GM18909 (cell line): ENCODE data around the gene RNF11.
"Not testable (repeated sequence)": the region's sequence is repeated elsewhere in the genome, so short reads cannot be mapped to it uniquely, and the experiment has no call there.

Experiments used
- ATAC-seq: cut with Tn5 transposase; IDR thresholded peaks from one replicate; pipeline ENCODE4 v1.9.1; 2021; ENCODE audit warnings: mild to moderate bottlenecking; ENCODE audit not compliant: unreplicated experiment, poor library complexity

The RNF11 gene

DNA sequence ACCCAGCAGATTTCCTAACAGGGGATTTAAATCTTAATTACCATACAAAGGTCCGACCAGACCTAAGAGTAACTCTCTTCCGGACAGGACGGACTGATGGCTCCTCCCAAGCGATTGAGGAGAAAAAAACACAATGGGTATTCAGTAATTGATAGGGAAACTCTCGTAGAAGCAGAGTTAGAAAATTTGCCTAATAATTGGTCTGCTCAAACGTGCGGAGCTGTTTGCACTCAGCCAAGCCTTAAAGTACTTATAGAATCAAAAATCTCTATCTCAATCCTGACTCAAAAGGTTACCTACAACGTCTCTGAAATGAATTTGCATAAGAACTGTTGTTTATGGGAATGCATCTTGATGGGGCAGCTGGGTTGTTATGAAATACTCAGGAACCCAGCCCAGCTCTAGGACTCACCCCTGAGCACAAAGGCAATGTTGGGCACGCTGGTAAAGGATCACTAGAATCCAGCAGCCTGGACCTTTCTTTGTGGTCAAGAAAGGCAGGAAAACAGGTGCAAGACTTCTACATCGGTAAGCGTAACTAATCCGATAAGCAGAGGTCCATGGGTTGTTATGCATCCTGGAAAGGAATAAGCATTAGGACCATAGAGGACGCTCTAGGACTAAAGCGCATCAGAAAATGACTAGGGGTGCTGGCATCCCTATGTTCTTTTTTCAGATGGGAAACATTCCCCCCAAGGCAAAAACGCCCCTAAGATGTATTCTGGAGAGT is 8.7 kb upstream of the RNF11 start:
- not testable (repeated sequence) for ATAC-seq

DNA sequence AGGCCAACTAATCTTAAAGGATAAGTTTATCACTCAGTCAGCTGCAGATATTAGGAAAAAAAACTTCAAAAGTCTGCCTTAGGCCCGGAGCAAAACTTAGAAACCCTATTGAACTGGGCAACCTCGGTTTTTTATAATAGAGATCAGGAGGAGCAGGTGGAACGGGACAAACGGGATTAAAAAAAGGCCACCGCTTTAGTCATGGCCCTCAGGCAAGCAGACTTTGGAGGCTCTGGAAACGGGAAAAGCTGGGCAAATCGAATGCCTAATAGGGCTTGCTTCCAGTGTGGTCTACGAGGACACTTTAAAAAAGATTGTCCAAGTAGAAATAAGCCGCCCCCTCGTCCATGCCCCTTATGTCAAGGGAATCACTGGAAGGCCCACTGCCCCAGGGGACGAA is 7.6 kb upstream of the RNF11 start:
- not testable (repeated sequence) for ATAC-seq

DNA sequence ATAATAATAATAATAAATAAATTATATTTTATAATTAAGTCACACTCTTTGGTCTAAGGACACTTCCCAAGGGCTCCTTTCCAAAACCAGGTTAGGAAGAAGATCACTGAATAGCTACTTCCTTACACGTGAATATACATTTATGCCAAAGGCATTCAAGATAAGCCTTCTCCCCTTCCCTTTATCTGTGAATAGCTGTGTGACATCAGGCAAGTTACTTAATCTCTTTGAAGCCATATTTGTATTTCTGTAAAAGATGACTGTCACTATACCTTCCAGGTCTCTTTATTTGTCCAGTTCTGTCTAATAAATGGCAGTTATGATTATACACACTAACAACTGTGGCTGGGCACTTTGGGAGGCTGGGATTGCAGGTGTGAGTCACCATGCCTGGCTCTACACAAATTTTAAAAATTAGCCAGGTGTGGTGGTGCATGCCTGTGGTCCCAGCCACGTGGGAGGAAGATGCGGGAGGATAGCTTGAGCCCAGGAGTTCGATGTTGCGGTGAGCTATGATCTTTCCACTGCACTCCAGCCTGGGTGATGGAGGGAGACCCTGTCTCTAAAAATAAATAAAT is 5.5 kb upstream of the RNF11 start:
- ATAC-seq, result no peak

DNA sequence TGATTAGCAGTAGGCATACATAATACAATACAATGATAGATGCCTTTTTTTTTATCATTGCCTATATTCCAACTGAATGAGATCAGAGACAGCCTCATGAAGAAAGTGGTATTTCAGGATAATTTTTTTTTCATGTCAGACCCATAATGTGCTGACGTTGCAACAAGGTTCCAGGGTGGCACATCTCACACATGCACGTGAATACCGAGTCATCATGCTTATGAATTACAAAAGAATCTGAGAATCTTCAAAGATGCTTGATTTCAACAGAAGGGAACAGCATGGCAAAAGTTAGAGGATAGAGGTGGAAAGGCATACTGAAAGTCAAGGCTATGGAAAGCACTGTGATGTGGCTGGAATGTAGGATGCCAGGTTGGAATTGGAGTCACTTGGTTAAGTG is 5.0 kb upstream of the RNF11 start:
- ATAC-seq, result no peak

DNA sequence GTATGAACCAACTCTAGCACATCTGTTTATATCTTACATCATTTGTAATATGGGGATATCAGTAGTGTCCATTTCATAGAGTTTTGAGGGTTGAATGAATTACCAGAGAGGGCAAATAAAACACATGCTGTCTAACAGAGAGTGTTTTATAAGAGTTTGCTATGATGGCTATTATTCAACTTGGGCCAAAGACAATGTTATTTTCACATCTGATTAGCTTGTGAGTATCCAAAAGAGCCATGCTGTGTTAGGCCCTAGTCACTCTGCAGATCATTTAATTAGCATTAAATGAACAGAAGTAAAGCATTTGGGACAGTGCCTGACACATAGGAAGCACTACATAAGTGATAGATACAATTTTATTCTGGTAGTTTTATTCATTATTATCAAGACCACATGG is 4.2 kb upstream of the RNF11 start:
- ATAC-seq, result no peak

DNA sequence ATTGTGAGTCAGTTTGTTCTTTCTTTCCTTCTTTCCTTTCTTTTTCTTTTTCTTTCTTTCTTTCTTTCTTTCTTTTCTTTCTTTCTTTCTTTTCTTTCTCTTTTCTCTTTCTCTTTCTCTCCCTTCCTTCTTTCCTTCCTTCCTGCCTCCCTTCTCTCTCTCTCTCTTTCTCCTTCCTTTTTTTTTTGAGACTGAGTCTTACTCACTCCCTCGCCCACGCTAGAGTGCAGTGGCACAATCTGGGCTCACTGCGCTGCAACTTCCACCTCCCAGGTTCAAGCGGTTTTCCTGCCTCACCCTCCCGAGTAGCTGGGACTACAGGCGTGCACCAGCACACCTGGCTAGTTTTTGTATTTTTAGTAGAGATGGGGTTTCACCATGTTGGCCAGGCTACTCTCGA is 1.8 kb upstream of the RNF11 start:
- ATAC-seq, result not testable (repeated sequence)

DNA sequence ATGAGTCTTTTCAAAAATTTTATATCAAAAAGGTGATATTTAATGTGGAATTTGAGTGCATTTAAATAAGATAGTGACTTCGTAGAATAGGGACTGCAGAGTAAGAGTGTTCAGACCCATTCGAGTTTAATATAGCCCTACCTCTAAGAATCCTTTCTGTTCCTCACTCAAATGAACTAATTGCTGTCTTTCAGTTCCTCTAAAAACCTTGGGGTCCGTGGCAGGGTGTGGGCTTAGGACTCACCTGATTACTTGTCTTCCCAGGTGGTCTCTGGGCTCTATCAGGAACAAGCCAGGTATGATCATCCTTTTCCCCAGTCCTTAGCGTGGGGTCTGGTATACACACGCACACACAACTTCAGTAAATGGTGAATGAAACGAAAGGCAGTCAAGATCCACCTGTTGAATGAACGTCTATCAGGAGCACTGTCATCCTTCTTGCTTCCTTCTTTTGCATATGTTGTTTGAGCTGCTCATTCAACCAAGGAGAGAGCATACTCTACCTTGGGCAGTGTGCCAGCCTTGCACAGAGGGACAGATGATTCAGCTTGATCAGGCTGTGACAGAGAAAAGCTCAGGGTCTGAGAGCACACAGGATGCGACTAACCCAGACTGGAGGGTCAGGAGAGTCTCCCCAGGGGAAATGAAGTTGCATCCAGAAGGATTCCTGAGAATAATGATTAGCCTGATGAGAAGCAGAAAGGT is 1.2 kb upstream of the RNF11 start:
- ATAC-seq, result peak; percentile 66

DNA sequence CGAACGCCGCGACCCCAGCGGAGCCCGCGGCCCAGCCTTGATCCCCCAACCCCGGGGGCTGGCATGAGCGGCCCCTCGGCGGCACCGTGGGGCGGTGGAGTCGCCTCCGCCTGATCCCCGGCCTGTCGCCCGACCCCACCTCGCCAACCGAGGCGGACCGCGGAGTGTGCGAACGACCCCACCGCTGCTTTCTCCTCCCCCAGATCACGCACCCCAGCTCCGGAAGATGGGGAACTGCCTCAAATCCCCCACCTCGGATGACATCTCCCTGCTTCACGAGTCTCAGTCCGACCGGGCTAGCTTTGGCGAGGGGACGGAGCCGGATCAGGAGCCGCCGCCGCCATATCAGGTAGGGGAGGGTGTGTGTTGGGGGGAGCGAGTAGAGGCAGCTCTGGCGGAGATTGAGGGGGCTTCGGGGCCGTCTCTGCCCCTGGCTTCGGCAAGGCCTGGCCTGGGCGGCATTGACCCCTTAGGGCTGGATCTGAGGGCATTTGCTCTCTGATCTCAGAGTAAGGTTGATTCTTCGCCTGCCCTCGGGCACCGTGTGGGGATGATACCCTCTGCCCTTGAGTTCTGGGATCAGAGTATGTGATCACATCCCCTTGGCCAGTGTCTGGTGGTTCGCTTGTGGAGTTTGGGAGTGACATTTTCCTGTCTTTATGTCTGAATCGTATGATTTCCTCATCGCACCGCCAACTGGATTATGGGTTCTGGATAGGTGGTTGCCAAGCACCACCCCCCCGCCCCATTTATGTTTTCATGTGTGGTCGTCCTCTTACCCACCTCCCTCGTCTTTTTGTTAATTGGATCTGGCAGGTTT is 668 bp downstream of the RNF11 start:
- ATAC-seq, result peak; percentile 15

DNA sequence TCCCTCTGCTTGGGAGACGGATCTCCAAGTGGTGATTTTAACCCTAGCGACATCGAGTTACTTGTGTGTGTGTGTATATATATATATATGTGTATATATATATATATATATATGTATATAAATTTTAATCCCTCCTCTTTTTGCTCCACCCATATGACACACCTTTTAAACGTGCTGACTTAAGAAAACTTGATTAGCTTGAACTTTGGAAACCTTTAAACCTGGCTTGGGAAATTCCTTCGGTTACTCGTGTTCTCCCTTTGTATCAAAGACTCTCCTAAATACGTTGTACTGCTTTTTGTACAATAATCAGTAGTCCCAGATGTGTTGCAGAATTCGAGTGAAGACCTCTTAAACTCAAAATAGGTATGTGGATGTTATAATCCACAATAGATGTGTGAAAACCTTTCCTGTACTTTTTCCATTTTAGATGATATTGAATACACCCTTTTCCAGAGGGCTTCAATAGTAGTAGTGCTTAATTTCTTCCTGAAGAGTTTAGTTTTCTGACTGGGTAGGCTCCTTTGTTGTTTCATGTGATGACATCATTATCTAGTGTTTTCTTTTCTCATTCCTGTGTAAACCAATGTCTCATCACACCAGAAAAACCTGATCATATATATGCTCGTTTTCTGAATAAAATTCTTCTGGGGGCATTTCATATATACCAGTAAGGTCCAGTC is 1.4 kb downstream of the RNF11 start:
- no peak for ATAC-seq

DNA sequence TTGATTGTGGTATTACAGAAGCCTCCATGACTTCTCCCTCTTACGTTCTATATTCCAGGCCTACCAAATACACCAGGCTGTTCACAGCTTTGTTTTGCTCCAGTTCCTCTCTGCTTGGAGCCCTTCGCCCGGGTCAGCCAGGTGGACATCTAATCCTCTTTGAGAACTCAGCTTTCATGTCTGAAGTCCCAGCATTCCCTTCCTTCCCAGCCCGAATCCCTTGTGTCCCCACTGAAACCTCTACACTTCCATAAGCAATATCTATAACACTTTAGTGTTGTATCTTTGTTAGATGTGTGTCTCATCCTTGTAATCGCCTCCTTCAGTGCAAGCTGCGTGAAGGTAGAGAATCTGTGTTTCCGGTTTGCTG is 1.9 kb downstream of the RNF11 start:
- ATAC-seq, result no peak

DNA sequence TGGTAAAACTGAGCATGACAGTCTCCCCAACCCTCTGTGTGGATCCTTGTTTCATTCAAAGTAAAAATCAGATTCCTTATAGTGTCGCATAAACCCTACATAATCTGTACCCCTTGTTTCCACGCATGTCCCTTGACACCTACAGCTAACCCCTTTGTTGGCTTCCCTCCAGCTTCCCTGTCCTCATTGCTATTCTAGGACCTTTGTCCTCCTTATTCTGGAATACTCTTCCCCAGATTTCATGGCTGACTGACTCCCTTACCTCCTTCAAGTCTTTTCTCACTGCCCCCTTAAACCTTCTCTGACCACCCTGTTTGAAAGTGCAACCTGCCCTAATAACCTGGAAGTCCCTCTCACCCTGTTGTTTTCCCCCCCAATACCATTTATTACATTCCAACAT is 4.0 kb downstream of the RNF11 start:
- ATAC-seq, result no peak

DNA sequence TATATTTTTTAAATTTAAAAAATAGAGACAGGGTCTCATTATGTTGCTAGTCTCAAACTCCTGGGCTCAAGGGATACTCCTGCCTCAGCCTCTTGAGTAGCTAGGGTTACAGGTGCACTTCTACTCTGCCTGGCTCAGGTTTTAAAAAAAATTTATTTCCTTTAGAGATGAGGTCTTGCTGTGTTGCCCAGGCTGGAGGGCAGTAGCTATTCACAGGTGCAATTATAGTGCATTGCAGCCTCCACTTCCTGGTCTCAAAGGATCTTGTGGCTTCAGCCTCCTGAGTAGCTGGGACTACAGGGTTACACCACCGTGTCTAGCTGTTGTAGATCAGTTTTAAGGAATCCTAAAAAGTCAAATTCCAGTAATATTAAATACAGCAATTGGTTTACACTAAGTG is 5.0 kb downstream of the RNF11 start:
- ATAC-seq, result no peak

DNA sequence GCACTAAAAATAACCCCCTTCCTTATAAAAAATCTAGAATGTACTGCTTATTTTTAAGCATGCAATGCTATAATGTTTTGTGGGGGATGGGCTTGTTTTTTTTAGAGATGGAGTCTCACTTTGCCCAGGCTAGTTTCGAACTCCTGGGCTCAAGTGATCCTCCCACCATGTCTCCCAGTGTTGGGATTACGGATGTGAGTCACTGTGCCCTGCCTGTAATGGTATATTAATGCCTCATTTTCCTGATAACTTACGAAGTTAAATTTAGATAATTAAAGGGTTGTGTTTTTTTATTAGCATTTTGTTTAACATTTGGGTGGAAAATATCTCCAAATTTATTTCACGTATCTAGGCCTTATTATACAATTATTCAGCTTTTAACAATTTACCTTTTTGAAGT is 6.5 kb downstream of the RNF11 start:
- no peak for ATAC-seq

DNA sequence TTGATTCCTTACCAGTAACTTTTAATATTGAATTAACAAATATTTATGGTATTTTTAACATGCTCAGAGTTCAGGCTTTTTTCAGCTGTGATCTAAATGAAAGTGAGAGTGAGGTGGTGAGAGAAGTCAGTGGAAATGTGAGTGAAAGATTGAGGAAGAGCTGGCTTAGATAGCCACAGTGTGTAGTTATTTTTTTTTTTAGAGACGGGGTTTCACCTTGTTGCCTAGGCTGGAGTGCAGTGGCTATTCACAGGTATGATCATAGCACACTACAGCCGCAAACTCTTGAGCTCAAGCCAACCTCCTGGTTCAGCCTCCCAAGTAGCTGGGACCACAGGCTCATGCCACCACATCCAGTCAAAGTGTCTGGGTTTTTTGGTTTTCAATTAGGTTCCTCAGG is 10.9 kb downstream of the RNF11 start:
- ATAC-seq, result peak; percentile 80

DNA sequence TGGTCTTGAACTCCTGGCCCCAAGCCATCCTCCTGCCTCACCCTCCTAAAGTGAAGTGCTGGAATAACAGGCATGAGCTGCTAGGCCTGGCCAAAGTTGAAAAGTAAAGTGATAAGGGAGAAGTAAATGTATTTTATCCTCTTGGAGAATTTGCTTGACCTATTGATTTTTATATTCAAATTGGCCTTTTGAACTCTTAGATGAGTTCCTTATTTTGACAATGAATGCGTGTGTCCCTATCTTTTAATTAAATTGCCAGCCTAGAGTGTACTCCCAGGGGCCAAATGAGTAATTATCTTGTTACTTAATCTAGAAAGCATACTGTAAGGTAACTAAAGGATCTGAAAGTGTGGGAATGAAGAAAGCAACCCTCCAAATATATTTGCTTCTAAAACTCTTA is 11.4 kb downstream of the RNF11 start:
- ATAC-seq, result no peak

DNA sequence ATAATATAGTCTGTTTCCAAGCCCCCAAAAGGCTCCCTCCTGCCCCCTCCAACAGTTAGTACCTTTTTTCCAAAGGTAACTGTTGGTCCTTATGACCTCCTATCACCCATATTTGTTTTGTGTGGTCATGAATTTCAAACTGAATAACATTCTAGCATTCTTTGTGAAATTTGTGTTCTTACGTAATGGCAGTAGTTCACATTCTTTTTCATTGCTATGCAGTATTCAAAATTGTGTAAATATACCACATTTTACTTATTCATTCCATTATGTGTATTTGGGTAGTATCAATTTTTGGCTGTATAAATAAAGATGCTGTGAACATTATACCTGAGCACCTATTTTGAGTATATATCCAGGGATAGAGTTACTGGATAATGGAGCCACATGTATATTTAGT is 13.4 kb downstream of the RNF11 start:
- no peak for ATAC-seq

DNA sequence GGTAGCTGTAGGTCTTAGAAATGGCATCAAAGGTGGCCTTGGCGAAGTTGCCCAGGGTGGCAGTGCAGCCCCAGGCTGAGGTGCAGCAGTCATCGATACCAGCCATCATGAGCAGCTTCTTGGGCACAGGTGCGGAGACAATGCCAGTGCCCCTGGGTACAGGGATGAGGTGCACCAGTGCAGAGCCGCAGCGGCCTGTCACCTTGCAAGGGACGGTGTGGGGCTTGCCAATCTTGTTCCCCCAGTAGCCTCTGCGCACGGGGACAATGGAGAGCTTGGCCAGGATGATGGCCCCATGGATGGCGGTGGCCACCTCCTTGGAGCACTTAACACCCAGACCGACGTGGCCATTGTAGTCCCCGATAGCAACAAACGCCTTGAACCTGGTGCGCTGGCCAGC is 14.7 kb downstream of the RNF11 start:
- not testable (repeated sequence) for ATAC-seq

DNA sequence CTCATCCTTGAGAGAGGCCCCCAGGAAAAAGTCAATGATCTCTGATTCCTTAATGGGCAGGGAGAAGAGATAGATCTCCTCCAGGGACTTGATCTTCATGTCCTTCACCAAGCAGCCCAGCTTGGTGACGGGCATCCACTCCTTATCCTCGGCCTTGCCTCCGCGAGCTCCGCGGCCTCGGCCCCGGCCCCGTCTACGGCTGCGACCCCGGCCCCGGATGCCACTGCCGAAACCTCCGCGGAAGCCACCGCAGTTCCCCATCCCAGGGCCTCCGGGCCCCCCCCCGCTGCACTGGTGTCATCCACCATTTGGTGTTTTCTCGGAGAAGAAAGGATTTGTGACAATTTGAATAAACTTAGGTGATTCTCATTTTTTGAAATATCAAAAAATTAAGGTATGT is 15.1 kb downstream of the RNF11 start:
- ATAC-seq, result not testable (repeated sequence)

DNA sequence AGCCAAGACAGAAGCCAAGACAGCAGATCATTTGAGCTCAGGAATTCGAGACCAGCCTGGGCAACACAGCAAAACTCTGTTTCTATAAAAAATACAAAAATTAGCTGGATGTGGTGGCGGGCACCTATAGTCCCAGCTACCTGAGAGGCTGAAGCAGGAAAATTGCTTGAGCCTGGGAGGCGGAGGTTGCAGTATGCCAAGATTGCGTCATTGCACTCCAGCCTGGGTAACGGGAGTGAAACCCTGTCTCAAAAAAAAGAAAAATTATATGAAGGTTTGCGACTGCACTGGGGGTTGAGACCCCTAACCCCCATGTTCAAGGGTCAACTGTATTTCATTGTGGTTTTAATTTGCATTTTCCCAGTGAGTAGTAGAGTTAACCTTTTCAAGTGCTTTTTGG is 16.3 kb downstream of the RNF11 start:
- ATAC-seq, result no peak

DNA sequence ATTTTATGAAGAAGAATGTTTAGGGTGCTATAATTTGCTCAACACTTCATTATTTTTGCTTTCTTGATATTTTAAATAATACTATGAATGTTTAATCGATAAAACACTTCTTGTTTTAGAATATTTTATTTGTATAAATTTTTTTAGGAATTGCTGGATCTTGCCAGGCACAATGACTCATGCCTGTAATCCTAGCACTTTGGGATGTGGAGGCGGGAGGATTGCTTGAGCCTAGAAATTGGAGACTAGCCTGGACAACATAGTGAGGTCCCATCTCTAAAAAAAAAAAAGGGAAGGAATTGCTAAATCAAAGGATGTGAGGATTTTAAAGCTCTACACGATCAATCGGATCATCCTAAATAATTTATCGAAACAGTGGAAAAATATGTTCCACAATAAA is 17.6 kb downstream of the RNF11 start:
- no peak for ATAC-seq
